Right atrium auricular region (tissue), 2 donors: ENCODE data around the gene JMJD8. TPM values are rescaled to one million over a fixed set of nuclear protein-coding genes. Genes with fewer than 3 reads are reported as not detected.

Source experiments
- DNase-seq: peaks from one replicate; pipeline ENCODE4 v3.0.0-alpha.2; 2019; ENCODE audit warnings: low spot score
- H3K27ac ChIP-seq, 2 donors: fragments of 200-600 bp; sonication (generic); 1 replicate in 1 of 2; 2 replicates in 1 of 2; pipeline ENCODE4 v1.5.1; 2016 to 2019
- H3K27me3 ChIP-seq, 2 donors: fragments of 200-600 bp; sonication (generic); one replicate each; pipeline versions ENCODE4 v1.5.1 to v1.6.0; 2017 to 2019
- H3K36me3 ChIP-seq: fragments of 200-600 bp; sonication (generic); one replicate; pipeline ENCODE4 v1.5.1; 2016
- H3K4me1 ChIP-seq, 2 donors: fragments of 200-600 bp; sonication (generic); one replicate each; pipeline versions ENCODE4 v1.5.1 to v1.6.0; 2017 to 2019
- H3K4me3 ChIP-seq, 2 donors: fragments of 200-600 bp; sonication (generic); 1 replicate in 1 of 2; 2 replicates in 1 of 2; pipeline ENCODE4 v1.5.1; 2017 to 2019; ENCODE audit warnings: mild to moderate bottlenecking in 1 of 2, moderate library complexity in 1 of 2
- H3K9me3 ChIP-seq, 2 donors: fragments of 200-600 bp; sonication (generic); one replicate each; pipeline ENCODE4 v1.5.1; 2019
- CTCF ChIP-seq, 2 donors: fragments of 200-600 bp; sonication (generic); IDR thresholded peaks; one replicate each; pipeline ENCODE4 v1.5.1; 2019; ENCODE audit warnings: antibody characterized with exemption in 2 of 2
- total RNA-seq, 2 donors: library from RNA; depleted of rRNA; stranded (reverse); fragments of >200 nt; gene quantifications; one replicate each; pipeline ENCODE4 v1.1.0, GENCODE V29; 2016

JMJD8 gene
- total RNA-seq, 2 donors from 2014 or later = 76.4 to 82.1 TPM

GRCh38 chr16:652454-653305, 31.5 kb downstream of the JMJD8 start:
- Histone ChIP-seq H3K27ac (no peak overlapping the region), H3K36me3 (no peaks in the 10 kb centered on the region), H3K9me3 (no peaks in the 10 kb centered on the region), H3K27me3 (no peaks in the 10 kb centered on the region), H3K4me1 (peaks cover 0 to 26% of the 10 kb centered on the region in 2 donors), H3K4me3 (no peak overlapping the region)
- DNase-seq = no peak
- no peak for TF ChIP-seq CTCF (IDR thresholded peaks at IDR 0.05)

- H3K27me3 ChIP-seq = no peaks in the 10 kb centered on the region
Observed at GRCh38 chr16:651844-652243, 32.3 kb downstream of the JMJD8 start.

GRCh38 chr16:649631-650030, 34.5 kb downstream of the JMJD8 start:
- H3K27me3 ChIP-seq = no peaks in the 10 kb centered on the region
- peaks cover 0 to 56% of the 10 kb centered on the region in 2 donors for H3K4me1 ChIP-seq
- no peaks in the 10 kb centered on the region for H3K9me3 ChIP-seq
- no peak for DNase-seq
- H3K4me3 ChIP-seq = peak overlapping the region; percentile 68 to 88
- no peaks in the 10 kb centered on the region for H3K36me3 ChIP-seq
- TF ChIP-seq CTCF (IDR thresholded peaks at IDR 0.05) = no peak
- H3K27ac ChIP-seq = peak overlapping the region; percentile 88 to 92

More at GRCh38 chr16:651844-652243, 32.3 kb downstream of the JMJD8 start:
- no peak for DNase-seq
- no peaks in the 10 kb centered on the region for H3K36me3 ChIP-seq
- no peak overlapping the region for H3K27ac ChIP-seq
- no peaks in the 10 kb centered on the region for H3K9me3 ChIP-seq
- no peak overlapping the region for H3K4me3 ChIP-seq
- TF ChIP-seq CTCF (IDR thresholded peaks at IDR 0.05) = no peak
- peaks cover 0 to 34% of the 10 kb centered on the region in 2 donors for H3K4me1 ChIP-seq

GRCh38 chr16:648781-649589, 35.1 kb downstream of the JMJD8 start, which contains the start of gene WDR90:
Gene WDR90, plus strand, starts transcription at chr16:649365. Its CDS starts 52 bp downstream, at chr16:649417.
- no peak for TF ChIP-seq CTCF (IDR thresholded peaks at IDR 0.05)
- DNase-seq = peak; percentile 93
- Histone ChIP-seq H3K27me3 (no peaks in the 10 kb centered on the region), H3K4me1 (peaks cover 0 to 60% of the 10 kb centered on the region in 2 donors), H3K36me3 (no peaks in the 10 kb centered on the region), H3K4me3 (peak within 1 kb of the TSS; percentile 68 to 88), H3K27ac (peak within 1 kb of the TSS; percentile 88 to 92), H3K9me3 (no peaks in the 10 kb centered on the region)

- TF ChIP-seq CTCF (IDR thresholded peaks at IDR 0.05) = no peak
- Histone ChIP-seq H3K27ac (peak overlapping the region; percentile 88 to 92), H3K36me3 (no peaks in the 10 kb centered on the region), H3K27me3 (no peaks in the 10 kb centered on the region), H3K9me3 (no peaks in the 10 kb centered on the region), H3K4me3 (peak overlapping the region; percentile 68 to 88), H3K4me1 (peaks cover 0 to 61% of the 10 kb centered on the region in 2 donors)
- DNase-seq = no peak
Observed at GRCh38 chr16:648071-648780, 35.9 kb downstream of the JMJD8 start.
